Measurements from ENCODE around the gene TMSB4X.

GRCh38 chrX:12999422-12999821 lies 24.5 kb downstream of the TMSB4X start:
- TF ChIP-seq CTCF (IDR thresholded peaks at IDR 0.05; ENCODE audit: insufficient read depth, low read length) (no peak), POLR2AphosphoS5 (IDR thresholded peaks at IDR 0.05; ENCODE audit: low read depth) (no peak), REST (IDR thresholded peaks at IDR 0.05; ENCODE audit: insufficient replicate concordance, low read depth) (no peak), GABPA (IDR thresholded peaks at IDR 0.05; ENCODE audit: low read depth) (no peak), SPI1 (IDR thresholded peaks at IDR 0.05; ENCODE audit: borderline replicate concordance, low read depth) (no peak)
